Subcutaneous adipose tissue (tissue), 4 donors: Measurements from ENCODE around the gene WSB1. TPM values are rescaled to one million over a fixed set of nuclear protein-coding genes. Genes with fewer than 3 reads are reported as not detected.

Source experiments
- total RNA-seq, 4 donors: library from RNA; depleted of rRNA; stranded (reverse); fragments of >200 nt; gene quantifications; one replicate each; pipeline ENCODE4 v1.1.0, GENCODE V29; 2016
- TF ChIP-seq, protein P1 (sequence below): fragments of 450-650 bp; IDR thresholded peaks from one replicate; pipeline ENCODE4 v1.5.1; 2016; ENCODE audit warnings: low read depth, mild to moderate bottlenecking, control low read depth, antibody characterized with exemption, moderate library complexity

Gene WSB1
- total RNA-seq, 4 donors from 2014 or later: 134 to 187 (median 158) TPM

DNA sequence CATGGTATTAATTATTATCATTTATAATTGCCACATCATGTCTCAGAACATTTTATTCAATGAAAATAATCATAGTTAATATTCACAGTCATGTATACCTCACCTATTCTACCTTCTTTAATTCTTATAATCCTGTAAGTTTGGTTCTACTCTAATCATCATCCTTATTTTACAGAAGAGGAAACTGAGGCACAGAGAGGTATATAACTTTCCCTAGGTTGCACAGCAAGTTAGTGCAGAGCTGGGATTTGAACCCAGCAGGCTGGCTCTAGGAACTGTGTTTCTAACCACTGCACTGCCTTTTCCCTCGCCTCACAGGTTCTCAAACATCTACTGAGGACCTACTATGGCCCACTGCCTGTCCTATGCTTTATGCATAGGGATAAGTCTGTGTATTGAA, 32.7 kb downstream of the WSB1 start:
- TF ChIP-seq, protein P1, sequence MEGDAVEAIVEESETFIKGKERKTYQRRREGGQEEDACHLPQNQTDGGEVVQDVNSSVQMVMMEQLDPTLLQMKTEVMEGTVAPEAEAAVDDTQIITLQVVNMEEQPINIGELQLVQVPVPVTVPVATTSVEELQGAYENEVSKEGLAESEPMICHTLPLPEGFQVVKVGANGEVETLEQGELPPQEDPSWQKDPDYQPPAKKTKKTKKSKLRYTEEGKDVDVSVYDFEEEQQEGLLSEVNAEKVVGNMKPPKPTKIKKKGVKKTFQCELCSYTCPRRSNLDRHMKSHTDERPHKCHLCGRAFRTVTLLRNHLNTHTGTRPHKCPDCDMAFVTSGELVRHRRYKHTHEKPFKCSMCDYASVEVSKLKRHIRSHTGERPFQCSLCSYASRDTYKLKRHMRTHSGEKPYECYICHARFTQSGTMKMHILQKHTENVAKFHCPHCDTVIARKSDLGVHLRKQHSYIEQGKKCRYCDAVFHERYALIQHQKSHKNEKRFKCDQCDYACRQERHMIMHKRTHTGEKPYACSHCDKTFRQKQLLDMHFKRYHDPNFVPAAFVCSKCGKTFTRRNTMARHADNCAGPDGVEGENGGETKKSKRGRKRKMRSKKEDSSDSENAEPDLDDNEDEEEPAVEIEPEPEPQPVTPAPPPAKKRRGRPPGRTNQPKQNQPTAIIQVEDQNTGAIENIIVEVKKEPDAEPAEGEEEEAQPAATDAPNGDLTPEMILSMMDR: no peak

DNA sequence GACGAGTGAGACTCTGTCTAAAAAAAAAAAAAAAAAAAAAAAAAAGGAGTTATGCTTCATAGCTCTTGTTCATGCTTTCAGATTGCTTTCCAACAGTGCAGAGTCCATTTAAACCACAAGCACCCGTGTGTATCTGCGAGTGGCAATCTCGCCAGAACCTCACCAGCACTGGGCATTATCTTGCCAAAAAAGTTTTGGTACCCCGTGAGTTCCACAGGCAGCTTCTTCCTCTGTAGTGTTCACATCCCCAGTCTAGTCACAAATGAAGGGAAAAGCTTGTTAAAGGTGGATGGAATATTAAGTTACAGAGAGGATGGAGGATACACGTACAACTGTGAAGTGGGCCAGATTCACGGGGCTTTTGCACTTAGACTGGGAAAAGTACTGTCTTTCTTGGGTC, 33.5 kb downstream of the WSB1 start:
- TF ChIP-seq, protein P1: no peak

DNA sequence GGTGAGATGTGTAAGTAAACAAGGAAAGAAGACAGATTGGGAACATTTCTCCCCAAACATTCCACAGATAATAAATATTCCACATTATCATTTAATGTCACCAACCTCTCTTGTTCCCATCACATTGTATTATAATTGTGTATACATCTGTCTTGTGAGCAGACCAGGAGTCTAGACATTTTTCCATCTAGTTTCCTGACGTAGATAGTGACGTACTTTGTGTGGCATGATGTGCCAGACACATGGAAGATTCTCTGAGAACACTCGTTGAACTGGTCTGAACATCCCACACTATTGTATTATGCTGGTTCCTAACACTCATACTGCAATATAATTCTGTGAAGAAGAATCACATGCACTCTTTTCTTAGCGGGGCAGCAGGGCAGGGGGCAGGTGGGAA, 34.0 kb downstream of the WSB1 start:
- TF ChIP-seq, protein P1: no peak

DNA sequence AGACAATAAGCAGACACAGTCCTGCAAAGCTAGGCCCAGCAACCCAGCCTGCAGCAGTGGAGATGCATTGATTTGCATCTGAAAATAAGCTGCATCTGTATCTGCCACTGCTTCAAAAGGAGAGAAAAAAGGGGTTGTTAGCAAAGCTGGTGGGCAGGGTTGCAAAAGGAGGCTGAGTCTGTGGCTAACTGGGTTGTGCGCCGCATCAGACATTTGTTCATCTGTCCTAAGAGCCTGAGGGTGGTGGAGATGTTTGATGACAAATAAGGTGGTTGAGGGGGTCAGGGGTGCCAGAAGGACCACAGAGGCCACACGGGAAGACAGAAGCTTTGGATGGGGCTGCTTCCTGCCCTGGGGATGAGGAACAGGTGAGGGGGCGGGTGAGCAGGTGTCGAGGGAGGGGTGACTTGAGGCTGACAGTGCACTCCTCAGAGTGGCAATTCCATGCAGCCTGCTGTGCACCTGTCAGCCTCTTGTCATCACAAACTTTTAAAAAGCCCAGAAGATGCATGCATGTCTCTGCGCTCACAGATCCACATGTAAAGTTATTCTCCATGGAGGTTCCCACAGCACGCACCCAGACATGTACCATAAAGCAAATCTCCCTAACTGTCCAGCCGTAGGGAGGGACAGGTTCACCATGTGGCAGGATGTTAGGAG, 35.4 kb downstream of the WSB1 start:
- TF ChIP-seq, protein P1: no peak

DNA sequence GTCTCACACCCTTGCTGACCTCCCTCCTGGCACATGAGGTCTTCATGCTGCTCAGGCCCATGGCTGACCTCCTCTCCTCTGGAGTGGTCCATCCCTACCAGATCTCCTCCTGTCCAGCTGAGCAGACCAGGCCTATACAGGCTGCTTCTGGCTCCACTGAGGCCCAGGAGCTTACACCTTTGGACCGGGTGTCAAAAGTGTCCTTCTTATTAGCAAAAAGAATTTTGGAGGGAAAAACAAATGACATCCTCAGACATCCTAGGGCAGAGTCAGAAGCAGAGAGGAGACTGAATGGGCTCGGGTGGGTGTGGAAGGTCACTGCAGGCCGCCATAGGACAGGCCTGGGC, 38.1 kb downstream of the WSB1 start:
- TF ChIP-seq, protein P1: no peak

DNA sequence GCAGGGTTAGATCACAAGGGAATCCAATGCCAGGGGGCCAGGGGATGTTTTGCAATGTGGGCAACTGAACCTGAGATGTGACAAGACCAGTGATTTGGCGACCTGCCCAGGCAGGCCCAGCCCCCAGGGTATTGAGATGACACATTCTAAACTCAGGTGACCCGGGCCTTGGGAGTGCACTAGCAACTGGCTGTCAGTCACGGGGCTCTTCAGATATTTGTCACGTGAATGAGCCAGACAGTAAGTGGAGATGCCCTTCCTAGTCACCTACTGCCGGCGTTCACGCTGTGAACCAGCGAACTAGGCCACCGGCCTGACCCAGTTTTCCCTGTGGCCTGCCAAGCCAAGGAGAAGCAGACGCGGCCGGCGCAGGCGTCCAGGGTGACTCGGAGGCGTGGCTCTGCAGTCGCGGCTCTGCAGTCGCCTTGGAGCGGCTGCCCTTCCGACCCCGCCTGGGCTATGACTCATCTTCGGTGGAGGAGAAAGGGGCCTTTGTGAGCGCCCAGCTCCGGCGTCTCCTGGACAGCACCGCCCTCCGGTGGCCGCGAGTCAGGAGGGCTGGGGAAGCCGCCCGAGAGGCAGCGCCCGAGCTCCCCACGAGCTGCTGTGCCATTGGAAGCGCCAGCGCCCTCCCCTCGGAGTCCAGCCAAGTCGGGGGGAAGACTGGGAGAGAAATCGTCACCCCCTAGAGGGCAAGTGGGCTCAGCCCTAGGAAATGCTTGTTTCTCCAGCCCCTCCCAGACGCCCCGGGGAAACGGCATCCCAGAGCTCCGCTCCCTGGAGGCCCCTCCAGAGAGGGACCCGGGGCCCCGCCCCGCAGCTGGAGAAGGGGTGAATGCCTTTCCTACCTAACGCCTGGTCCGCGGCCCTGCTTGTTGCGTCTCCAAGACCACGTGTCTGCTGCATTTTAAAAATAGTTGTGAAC, 38.8 kb downstream of the WSB1 start:
- TF ChIP-seq, protein P1: no peak

DNA sequence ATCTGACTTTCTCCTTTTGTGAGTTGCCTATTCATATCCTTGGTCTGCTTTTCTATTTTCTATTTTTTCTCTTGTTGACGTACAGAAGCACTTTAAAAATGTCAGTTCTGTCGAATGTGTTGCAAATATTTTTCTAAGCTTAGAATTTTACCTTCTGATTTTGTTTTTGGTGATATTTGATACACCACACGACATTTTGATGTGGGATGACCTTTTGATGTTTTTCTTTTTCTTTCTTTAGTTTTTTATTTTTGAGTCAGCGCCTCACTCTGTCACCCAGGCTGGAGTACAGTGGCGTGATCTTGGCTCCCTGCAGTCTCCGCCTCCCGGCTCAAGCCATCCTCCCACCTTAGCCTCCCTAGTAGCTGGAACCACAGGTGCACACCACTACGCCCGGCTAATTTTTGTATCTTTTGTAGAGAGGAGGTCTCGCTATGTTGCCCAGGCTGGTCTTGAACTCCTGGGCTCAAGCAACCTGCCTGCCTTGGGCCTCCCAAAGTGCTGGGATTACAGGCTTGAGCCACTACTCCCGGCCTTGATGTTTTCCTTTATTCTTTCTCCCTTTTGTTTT, 39.6 kb downstream of the WSB1 start:
- TF ChIP-seq, protein P1: no peak
